HG03378 (cell line): ENCODE results near the gene GNRH2.
"Not testable (repeated sequence)": the region's sequence is repeated elsewhere in the genome, so short reads cannot be mapped to it uniquely, and the experiment has no call there.

Experiments used
- ATAC-seq: cut with Tn5 transposase; IDR thresholded peaks from one replicate; pipeline ENCODE4 v1.9.1; 2021; ENCODE audit warnings: mild to moderate bottlenecking, moderate library complexity; ENCODE audit not compliant: unreplicated experiment

The GNRH2 gene

DNA sequence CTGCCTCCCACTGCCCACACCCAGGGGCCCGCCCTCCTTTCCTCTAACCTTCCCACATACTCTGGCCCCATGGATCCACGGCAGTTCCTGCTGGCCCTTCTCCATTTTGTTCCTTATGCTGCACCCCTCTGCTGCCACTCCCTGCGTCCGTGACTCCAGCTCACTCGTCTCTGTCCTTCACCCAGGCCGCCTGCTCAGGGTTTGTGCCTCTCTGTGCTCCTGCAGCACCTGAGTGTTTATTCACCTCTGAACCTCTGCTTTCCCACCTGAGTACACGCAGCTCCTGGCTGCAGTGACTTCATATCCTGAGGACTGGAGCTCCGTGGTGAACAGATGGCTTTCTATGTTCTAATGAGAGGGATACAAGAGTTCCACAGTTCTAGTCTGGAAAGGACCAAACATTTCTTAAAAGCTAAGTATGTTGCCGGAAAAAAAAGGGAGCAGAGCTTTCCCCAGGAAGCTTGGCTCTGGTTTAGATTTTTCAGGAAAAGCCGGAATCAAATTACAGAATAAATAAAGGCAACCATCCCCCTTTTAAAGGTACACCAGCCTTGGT, 1.5 kb upstream of the GNRH2 start:
- no peak for ATAC-seq

- no peak for ATAC-seq
Observed at GRCh38 chr20:3042625-3043024, 797 bp upstream of the GNRH2 start.

GRCh38 chr20:3044336-3044965, 1.0 kb downstream of the GNRH2 start:
- no peak for ATAC-seq

DNA sequence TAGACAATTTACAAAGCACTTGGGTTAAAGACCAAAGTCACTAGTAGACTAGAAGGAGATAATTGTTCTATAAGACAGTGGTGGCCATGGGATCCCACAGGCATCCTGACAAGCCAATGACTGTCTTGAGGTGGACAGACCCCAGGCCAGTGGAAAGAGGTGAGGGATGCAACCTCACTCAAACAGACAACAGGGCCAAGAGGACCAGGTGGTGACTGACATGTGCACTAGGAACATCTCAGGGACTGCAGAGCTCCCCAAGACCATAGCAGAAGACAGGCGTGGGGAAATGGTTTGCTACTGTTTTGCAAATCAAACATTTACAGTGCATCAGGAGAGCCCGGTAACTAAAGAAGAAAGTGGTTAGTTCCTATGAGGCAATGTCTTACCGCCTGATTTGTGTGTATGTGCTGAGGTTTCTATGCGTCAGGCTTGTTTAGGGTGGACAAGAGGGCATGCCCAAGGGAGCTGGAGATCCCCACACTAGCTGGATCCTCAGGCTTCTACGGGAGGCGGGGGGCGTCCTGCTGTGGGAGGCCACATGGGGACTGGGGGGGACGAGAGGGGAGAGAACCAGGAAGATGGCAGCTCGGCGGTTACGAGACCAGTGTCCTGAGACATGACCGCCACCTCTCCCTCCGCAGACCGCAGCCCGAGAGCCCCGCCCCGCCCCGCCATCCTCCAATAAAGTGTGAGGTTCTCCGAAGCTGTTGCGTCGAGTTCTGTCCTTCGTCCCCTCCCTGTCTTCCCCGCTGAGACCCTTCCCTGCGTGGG, 1.8 kb downstream of the GNRH2 start:
- ATAC-seq: peak; percentile 34

GRCh38 chr20:3045816-3046676, 2.6 kb downstream of the GNRH2 start, which contains the start of gene MRPS26:
Gene MRPS26 (plus strand): TSS chr20:3046052. CDS start chr20:3046069, 17 bp downstream.
- ATAC-seq: peak; percentile 72

DNA sequence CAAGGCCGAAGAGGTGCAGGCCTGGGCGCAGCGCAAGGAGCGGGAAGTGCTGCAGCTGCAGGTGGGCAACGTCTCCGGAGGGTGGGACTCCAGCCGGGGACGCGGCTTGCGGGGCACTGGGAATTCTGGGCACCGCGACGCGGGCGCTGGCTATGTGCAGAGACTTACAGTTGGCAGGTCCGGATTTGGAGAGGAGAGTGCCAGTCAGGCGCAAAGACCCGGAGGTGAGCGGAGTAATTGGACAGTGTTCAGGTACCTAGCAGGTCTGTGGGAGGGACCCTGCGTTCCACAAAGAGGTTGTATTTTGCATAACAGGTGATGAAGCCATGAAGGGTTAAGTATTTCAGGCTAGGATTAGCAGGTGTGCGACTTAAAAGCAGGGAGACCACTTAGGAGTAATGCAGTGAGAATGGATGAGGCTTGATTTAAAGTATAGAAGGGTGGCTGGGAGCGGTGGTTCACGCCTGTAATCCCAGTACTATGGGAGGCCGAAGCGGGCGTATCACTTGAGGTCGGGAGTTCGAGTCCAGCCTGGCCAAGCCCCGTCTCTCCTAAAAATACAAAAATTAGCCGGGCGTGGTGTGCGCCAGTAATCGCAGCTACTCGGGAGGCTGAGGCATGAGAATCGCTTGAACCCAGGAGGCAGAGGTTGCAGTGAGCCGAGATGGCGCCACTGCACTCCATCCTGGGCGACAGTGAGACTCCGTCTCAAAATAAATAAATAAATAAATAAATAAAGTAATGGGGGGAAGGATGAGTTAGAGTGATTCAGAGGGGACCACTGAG, 3.4 kb downstream of the GNRH2 start:
- ATAC-seq: no peak

- ATAC-seq: no peak
Observed at GRCh38 chr20:3047486-3048419, 4.3 kb downstream of the GNRH2 start.

DNA sequence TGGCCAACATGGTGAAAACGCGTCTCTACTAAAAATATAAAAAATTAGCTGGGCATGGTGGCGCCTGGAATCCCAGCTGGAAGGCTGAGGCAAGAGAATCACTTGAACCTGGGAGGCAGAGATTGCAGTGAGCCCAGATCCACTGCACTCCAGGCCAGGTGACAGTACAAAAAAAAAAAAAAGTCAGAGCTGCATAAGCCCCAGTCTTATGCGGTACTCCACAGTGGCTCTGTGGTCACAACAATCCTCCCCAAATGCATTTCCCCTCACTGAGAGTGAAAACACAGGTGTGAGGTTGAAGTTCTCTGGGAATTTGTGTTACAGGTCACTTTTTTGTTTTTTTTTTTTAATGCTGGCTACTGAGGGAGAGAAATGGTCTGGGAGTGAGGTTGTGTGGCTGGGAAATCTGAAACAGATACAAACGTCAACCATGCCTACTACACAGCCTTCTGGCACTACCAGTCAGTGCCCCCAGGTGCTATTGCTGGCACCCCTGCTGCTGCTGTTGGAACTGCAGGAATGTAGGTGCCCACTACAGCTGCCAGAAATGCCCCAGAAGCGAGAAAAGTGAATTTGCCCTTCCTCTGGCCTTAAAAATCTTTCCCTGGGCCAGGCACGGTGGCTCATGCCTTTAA, 8.1 kb downstream of the GNRH2 start:
- no peak for ATAC-seq

- ATAC-seq: no peak
Observed at GRCh38 chr20:3059489-3059888, 16.1 kb downstream of the GNRH2 start.

DNA sequence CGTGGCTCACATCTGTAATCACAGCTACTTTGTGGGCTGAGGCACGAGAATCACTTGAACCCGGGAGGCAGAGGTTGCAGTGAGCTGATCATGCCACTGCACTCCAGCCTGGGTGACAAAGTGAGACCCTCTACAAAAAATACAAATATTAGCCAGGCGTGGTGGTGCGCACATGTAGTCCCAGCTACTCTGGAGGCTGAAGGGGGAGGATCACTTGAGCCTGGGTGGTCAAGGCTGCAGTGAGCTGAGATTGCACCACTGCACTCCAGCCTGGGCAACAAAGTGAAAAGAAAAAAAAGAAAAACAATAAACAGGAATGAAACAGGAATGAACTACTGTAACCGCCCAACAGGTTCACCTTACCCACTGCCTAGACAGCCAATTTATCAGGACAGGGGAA, 20.7 kb downstream of the GNRH2 start:
- not testable (repeated sequence) for ATAC-seq

DNA sequence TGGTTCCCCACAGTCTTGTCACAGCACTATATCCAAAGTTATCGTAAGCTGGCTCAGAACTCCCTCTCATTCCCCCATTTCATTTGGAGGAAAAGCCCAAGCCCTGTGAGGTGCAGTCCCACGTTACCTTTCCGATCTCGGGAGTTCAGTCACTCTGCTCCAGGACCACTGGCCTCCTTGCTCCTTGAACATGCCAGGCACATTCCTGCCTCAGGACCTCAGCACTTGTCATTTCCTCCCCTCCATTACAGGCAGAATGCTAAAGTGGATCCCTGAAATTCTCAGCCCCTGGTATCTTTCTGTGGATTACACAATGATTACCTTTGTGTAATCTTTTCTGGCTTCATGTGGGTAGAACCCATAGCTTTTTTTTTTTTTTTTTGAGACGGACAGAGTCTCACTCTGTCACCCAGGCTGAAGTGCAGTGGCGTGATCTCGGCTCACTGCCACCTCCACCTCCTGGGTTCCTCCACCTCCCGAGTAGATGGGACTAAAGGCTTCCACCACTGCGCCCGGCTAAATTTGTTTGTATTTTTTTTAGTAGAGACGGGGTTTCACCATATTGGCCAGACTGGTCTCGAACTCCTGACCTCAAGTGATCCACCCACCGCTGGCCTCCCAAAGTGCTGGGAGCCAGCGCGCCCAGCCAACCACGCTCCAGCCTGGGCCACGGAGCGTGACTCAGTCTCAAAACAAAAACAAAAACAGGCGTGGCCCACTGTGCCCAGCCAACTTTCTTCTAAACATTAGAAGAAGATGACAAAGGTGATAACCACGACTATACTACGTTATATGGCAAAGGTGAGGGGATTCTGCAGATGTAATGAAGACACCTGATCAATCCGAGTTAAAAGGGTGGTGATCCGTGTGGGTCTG, 24.0 kb downstream of the GNRH2 start:
- ATAC-seq: no peak

- no peak for ATAC-seq
Observed at GRCh38 chr20:3068075-3068474, 24.7 kb downstream of the GNRH2 start.

- ATAC-seq: no peak
Observed at GRCh38 chr20:3068986-3069900, 25.8 kb downstream of the GNRH2 start.

GRCh38 chr20:3070725-3071124, 27.3 kb downstream of the GNRH2 start:
- ATAC-seq: no peak

DNA sequence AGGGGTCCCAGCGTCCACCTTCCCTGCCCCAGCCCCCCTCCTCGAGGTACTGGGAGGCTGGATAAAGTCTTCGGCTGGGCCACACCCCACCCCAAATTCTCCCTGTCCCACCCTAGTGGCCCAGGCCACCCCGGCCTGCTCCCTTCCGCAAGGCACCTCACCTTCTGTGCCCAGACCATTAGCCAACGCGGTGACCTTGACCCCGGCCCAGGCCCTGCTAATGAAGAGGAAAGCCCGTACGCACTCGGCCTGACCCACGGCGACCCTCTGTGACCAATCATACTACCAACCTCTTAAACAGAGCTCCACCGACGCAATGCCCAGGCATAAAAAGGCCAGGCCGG, 27.8 kb downstream of the GNRH2 start:
- ATAC-seq: no peak

DNA sequence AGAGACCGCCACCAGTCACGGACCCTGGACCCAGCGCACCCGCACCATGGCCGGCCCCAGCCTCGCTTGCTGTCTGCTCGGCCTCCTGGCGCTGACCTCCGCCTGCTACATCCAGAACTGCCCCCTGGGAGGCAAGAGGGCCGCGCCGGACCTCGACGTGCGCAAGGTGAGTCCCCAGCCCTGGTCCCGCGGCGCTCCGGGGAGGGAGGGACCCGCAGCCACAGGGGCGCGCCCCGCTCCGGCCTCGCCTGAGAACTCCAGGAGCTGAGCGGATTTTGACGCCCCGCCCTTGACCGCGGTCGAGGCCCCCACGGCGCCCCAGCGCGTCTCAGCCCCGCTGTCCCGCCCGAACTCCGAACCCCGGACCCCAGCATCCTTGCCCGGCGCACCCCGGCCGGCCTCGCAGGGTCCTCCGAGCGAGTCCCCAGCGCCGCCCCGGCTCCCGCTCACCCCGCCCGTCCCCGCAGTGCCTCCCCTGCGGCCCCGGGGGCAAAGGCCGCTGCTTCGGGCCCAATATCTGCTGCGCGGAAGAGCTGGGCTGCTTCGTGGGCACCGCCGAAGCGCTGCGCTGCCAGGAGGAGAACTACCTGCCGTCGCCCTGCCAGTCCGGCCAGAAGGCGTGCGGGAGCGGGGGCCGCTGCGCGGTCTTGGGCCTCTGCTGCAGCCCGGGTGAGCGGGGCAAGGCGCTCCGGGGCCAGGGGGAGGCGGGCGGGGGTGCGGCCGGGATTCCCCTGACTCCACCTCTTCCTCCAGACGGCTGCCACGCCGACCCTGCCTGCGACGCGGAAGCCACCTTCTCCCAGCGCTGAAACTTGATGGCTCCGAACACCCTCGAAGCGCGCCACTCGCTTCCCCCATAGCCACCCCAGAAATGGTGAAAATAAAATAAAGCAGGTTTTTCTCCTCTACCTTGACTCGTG, 28.4 kb downstream of the GNRH2 start, which contains the start of gene OXT:
OXT (plus strand) TSS at position 11 of the 920 bp plus-strand sequence; CDS start at position 47, 36 bp downstream.
- ATAC-seq: no peak
